HEK293T (cell line): ENCODE measurements around the gene STK25.

Experiments used
- CTCF ChIA-PET: fragments of 350-600 bp; formaldehyde crosslinking; extraction: SDS; loops from one replicate; lab custom pipeline; 2021; ENCODE audit warnings: antibody characterized with exemption, inconsistent platforms; lab: Yijun Ruan, JAX
- POLR2A ChIA-PET: fragments of 350-600 bp; formaldehyde crosslinking; extraction: SDS; loops from one replicate; lab custom pipeline; 2020; ENCODE audit warnings: antibody characterized with exemption, inconsistent platforms; lab: Yijun Ruan, JAX
- DNase-seq: peaks from one replicate; pipeline ENCODE4 v3.0.0; 2012; ENCODE audit warnings: mixed read lengths; ENCODE audit errors: extremely low spot score
- ARNT ChIP-seq: fragments of 450-650 bp; IDR thresholded peaks from 2 replicates; pipeline ENCODE4 v1.6.1; 2017; ENCODE audit warnings: mild to moderate bottlenecking
- BHLHE40 ChIP-seq: fragments of 450-650 bp; IDR thresholded peaks from 2 replicates; pipeline ENCODE4 v1.6.1; 2016; ENCODE audit warnings: mild to moderate bottlenecking, moderate library complexity, borderline replicate concordance
- CTBP1 ChIP-seq: fragments of 450-650 bp; IDR thresholded peaks from 2 replicates; pipeline ENCODE4 v1.6.1; 2016; ENCODE audit warnings: borderline replicate concordance
- ELF4 ChIP-seq: fragments of 450-650 bp; IDR thresholded peaks from 2 replicates; pipeline ENCODE4 v1.6.1; 2017; ENCODE audit warnings: antibody characterized with exemption
- FOXA1 ChIP-seq: fragments of 450-650 bp; IDR thresholded peaks from 2 replicates; pipeline ENCODE4 v1.6.1; 2016; ENCODE audit warnings: mild to moderate bottlenecking
- FOXK2 ChIP-seq: fragments of 450-650 bp; IDR thresholded peaks from 2 replicates; pipeline ENCODE4 v1.6.1; 2016; ENCODE audit warnings: mild to moderate bottlenecking
- FOXM1 ChIP-seq: fragments of 450-650 bp; IDR thresholded peaks from 2 replicates; pipeline ENCODE4 v1.6.1; 2017; ENCODE audit warnings: mild to moderate bottlenecking, borderline replicate concordance
- HDGF ChIP-seq: fragments of 450-650 bp; IDR thresholded peaks from 2 replicates; pipeline ENCODE4 v1.6.1; 2017; ENCODE audit warnings: antibody characterized with exemption, borderline replicate concordance
- L3MBTL2 ChIP-seq: fragments of 450-650 bp; conservative IDR thresholded peaks from 2 replicates; pipeline ENCODE4 v1.6.1; 2016; ENCODE audit warnings: mild to moderate bottlenecking
- LEF1 ChIP-seq: fragments of 450-650 bp; IDR thresholded peaks from 2 replicates; pipeline ENCODE4 v1.6.1; 2017; ENCODE audit warnings: mild to moderate bottlenecking, borderline replicate concordance
- NFRKB ChIP-seq: fragments of 450-650 bp; IDR thresholded peaks from 2 replicates; pipeline ENCODE4 v1.6.1; 2016; ENCODE audit warnings: mild to moderate bottlenecking, moderate library complexity
- PKNOX1 ChIP-seq: fragments of 450-650 bp; IDR thresholded peaks from 2 replicates; pipeline ENCODE4 v1.6.1; 2016
- SP1 ChIP-seq: fragments of 450-650 bp; IDR thresholded peaks from 2 replicates; pipeline ENCODE4 v1.6.1; 2017
- SUZ12 ChIP-seq: fragments of 450-650 bp; IDR thresholded peaks from 2 replicates; pipeline ENCODE4 v1.6.1; 2016; ENCODE audit warnings: mild to moderate bottlenecking
- TARDBP ChIP-seq: fragments of 450-650 bp; IDR thresholded peaks from 2 replicates; pipeline ENCODE4 v1.6.1; 2016
- ZNF384 ChIP-seq: fragments of 450-650 bp; IDR thresholded peaks from 2 replicates; pipeline ENCODE4 v1.6.1; 2016

STK25 gene

GRCh38 chr2:241491549-241492173 lies 16.7 kb downstream of the STK25 start:
- ChIA-PET POLR2A (interaction anchor here (1.0 kb wide), 1 partner anchor 133 kb away, joined by 3 read pairs; no protein-coding TSS in a partner anchor), CTCF (no interaction called here)
- TF ChIP-seq ZNF384, result no peak
- TF ChIP-seq FOXM1, result no peak
- no peak for TF ChIP-seq LEF1
- TF ChIP-seq PKNOX1, result no peak
- TF ChIP-seq BHLHE40, result no peak
- TF ChIP-seq L3MBTL2, result no peak
- TF ChIP-seq ELF4, result no peak
- TF ChIP-seq FOXA1, result no peak
- no peak for TF ChIP-seq FOXK2
- TF ChIP-seq SP1, result no peak
- no peak for TF ChIP-seq CTBP1
- TF ChIP-seq SUZ12, result no peak
- TF ChIP-seq ARNT, result no peak
- no peak for TF ChIP-seq HDGF
- no peak for TF ChIP-seq NFRKB
- no peak for TF ChIP-seq TARDBP
- DNase-seq, result no peak

GRCh38 chr2:241490825-241491506 lies 17.4 kb downstream of the STK25 start:
- no peak for DNase-seq
- ChIA-PET POLR2A (interaction anchor here (0.7 to 1.0 kb wide), 2 partner anchors 16 to 133 kb away, joined by 3 read pairs; no protein-coding TSS in a partner anchor), CTCF (no interaction called here)
- TF ChIP-seq HDGF (no peak), SP1 (no peak), ELF4 (no peak), ARNT (no peak), FOXM1 (no peak)

- TF ChIP-seq FOXK2 (no peak), ELF4 (no peak), ZNF384 (no peak), ARNT (no peak), SUZ12 (no peak), CTBP1 (no peak), NFRKB (no peak), HDGF (no peak), LEF1 (no peak), BHLHE40 (no peak), PKNOX1 (no peak), FOXM1 (no peak), FOXA1 (no peak), SP1 (no peak)
- no peak for DNase-seq
- ChIA-PET POLR2A (interaction anchor here (0.7 kb wide), 1 partner anchor 15 kb away, joined by 3 read pairs; no protein-coding TSS in a partner anchor), CTCF (no interaction called here)
These were observed 18.4 kb downstream of the STK25 start for GRCh38 chr2:241489733-241490680.

- no peak for DNase-seq
- TF ChIP-seq SUZ12 (no peak), BHLHE40 (no peak), SP1 (no peak), NFRKB (no peak), FOXA1 (no peak), TARDBP (no peak)
- POLR2A ChIA-PET, result no interaction called here
- CTCF ChIA-PET, result no interaction called here
These were observed 19.3 kb downstream of the STK25 start for GRCh38 chr2:241489088-241489487.

- ChIA-PET POLR2A (no interaction called here), CTCF (no interaction called here)
- TF ChIP-seq FOXA1 (no peak), HDGF (no peak), TARDBP (no peak), ARNT (no peak), SP1 (no peak), LEF1 (no peak), CTBP1 (no peak), FOXM1 (no peak), L3MBTL2 (no peak), PKNOX1 (no peak), ZNF384 (no peak), SUZ12 (no peak), ELF4 (no peak), FOXK2 (no peak), NFRKB (no peak)
- no peak for DNase-seq
These were observed 23.0 kb downstream of the STK25 start for GRCh38 chr2:241485172-241485911.
